ENCODE data around the gene RBM4. TPM values are rescaled to one million over a fixed set of nuclear protein-coding genes. Genes with fewer than 3 reads are reported as not detected.
"Not testable (repeated sequence)": the region's sequence is repeated elsewhere in the genome, so short reads cannot be mapped to it uniquely, and the experiment has no call there.

RBM4 gene
- total RNA-seq, 3 donors from 2014 or later (not counting 1 experiment from before 2014, with no cell fraction given), result 219 to 241 (median 224) TPM

- no peaks in the 10 kb centered on the region for H3K36me3 Mint-ChIP-seq
- Histone ChIP-seq H3K36me3 (ENCODE audit: control insufficient read depth, insufficient read depth, low read length) (peaks cover 22% of the 10 kb centered on the region), H3K27ac (ENCODE audit: low read length) (no peak overlapping the region), H3K4me1 (ENCODE audit: control insufficient read depth, insufficient read depth, low read length) (no peaks in the 10 kb centered on the region), H3K27me3 (ENCODE audit: control insufficient read depth, insufficient read depth, low read length) (no peaks in the 10 kb centered on the region), H3K9me3 (ENCODE audit: control insufficient read depth, insufficient read depth, low read length) (no peaks in the 10 kb centered on the region), H3K4me3 (ENCODE audit: low read length) (no peak overlapping the region)
- TF ChIP-seq, protein P1, sequence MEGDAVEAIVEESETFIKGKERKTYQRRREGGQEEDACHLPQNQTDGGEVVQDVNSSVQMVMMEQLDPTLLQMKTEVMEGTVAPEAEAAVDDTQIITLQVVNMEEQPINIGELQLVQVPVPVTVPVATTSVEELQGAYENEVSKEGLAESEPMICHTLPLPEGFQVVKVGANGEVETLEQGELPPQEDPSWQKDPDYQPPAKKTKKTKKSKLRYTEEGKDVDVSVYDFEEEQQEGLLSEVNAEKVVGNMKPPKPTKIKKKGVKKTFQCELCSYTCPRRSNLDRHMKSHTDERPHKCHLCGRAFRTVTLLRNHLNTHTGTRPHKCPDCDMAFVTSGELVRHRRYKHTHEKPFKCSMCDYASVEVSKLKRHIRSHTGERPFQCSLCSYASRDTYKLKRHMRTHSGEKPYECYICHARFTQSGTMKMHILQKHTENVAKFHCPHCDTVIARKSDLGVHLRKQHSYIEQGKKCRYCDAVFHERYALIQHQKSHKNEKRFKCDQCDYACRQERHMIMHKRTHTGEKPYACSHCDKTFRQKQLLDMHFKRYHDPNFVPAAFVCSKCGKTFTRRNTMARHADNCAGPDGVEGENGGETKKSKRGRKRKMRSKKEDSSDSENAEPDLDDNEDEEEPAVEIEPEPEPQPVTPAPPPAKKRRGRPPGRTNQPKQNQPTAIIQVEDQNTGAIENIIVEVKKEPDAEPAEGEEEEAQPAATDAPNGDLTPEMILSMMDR (IDR thresholded peaks at IDR 0.05), result no peak
- WGBS (ENCODE audit: insufficient coverage), result 67% methylated on average over 2 of the region's 4 CpGs
- H3K4me1 Mint-ChIP-seq, result peaks cover under 1% of the 10 kb centered on the region in 2 donors
- H3K27me3 Mint-ChIP-seq (ENCODE audit: low read depth in 2 of 2), result no peaks in the 10 kb centered on the region
- intact Hi-C loops (cut with micrococcal nuclease), result no loop called here
- ATAC-seq, result no peak
- H3K4me3 Mint-ChIP-seq, result no peak overlapping the region
- H3K9me3 Mint-ChIP-seq, result no peaks in the 10 kb centered on the region
- no peak overlapping the region for H3K27ac Mint-ChIP-seq
- no peak for DNase-seq
Measured at GRCh38 chr11:66600631-66601233, 37.8 kb upstream of the RBM4 start.

- Mint-ChIP-seq H3K4me1 (no peaks in the 10 kb centered on the region), H3K27me3 (ENCODE audit: low read depth in 2 of 2) (no peaks in the 10 kb centered on the region), H3K4me3 (no peak overlapping the region), H3K9me3 (no peaks in the 10 kb centered on the region), H3K36me3 (no peaks in the 10 kb centered on the region), H3K27ac (no peak overlapping the region)
- H3K27me3 ChIP-seq (ENCODE audit: control insufficient read depth, insufficient read depth, low read length), result no peaks in the 10 kb centered on the region
- intact Hi-C loops (cut with micrococcal nuclease), result no loop called here
- DNase-seq (no peak), ATAC-seq (no peak)
- TF ChIP-seq, protein P1 (IDR thresholded peaks at IDR 0.05), result no peak
- WGBS (ENCODE audit: insufficient coverage), result 95% methylated on average over 6 of the region's 6 CpGs
- no peaks in the 10 kb centered on the region for H3K9me3 ChIP-seq (ENCODE audit: control insufficient read depth, insufficient read depth, low read length)
- H3K4me1 ChIP-seq (ENCODE audit: control insufficient read depth, insufficient read depth, low read length), result no peaks in the 10 kb centered on the region
- no peak overlapping the region for H3K27ac ChIP-seq (ENCODE audit: low read length)
- no peak overlapping the region for H3K4me3 ChIP-seq (ENCODE audit: low read length)
- peaks cover 27% of the 10 kb centered on the region for H3K36me3 ChIP-seq (ENCODE audit: control insufficient read depth, insufficient read depth, low read length)
Measured at GRCh38 chr11:66603072-66603471, 35.4 kb upstream of the RBM4 start.

DNA sequence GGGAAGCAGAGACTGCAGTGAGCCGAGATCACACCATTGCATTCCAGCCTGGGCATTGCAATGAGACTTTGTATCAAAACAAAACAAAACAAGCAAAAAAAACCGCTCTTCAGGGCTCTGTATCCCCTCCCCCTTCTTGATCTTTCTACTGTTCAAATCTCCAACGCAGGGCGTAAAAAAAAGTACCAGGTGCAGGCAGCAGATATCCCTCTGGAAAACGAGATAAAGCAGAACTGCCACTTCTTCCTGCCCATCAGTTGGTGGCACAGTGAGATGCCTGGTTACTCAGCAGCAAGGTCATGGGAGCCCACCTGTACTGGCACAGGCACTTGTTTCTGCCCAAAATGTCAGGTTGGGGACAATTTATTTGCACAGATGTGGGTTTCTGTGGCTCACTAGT lies 34.3 kb upstream of the RBM4 start:
- TF ChIP-seq, protein P1 (IDR thresholded peaks at IDR 0.05), result no peak
- no peak overlapping the region for H3K27ac ChIP-seq (ENCODE audit: low read length)
- H3K4me3 ChIP-seq (ENCODE audit: low read length), result no peak overlapping the region
- no peak overlapping the region for H3K4me3 Mint-ChIP-seq
- no peaks in the 10 kb centered on the region for H3K9me3 Mint-ChIP-seq
- DNase-seq (no peak), ATAC-seq (no peak)
- H3K4me1 ChIP-seq (ENCODE audit: control insufficient read depth, insufficient read depth, low read length), result peaks cover 4% of the 10 kb centered on the region
- H3K4me1 Mint-ChIP-seq, result no peaks in the 10 kb centered on the region
- no peaks in the 10 kb centered on the region for H3K27me3 ChIP-seq (ENCODE audit: control insufficient read depth, insufficient read depth, low read length)
- H3K36me3 Mint-ChIP-seq, result no peaks in the 10 kb centered on the region
- no peak overlapping the region for H3K27ac Mint-ChIP-seq
- H3K9me3 ChIP-seq (ENCODE audit: control insufficient read depth, insufficient read depth, low read length), result no peaks in the 10 kb centered on the region
- intact Hi-C loops (cut with micrococcal nuclease), result no loop called here
- H3K36me3 ChIP-seq (ENCODE audit: control insufficient read depth, insufficient read depth, low read length), result peaks cover 25% of the 10 kb centered on the region
- H3K27me3 Mint-ChIP-seq (ENCODE audit: low read depth in 2 of 2), result no peaks in the 10 kb centered on the region
- 84% methylated on average over 5 of the region's 5 CpGs for WGBS (ENCODE audit: insufficient coverage)

DNA sequence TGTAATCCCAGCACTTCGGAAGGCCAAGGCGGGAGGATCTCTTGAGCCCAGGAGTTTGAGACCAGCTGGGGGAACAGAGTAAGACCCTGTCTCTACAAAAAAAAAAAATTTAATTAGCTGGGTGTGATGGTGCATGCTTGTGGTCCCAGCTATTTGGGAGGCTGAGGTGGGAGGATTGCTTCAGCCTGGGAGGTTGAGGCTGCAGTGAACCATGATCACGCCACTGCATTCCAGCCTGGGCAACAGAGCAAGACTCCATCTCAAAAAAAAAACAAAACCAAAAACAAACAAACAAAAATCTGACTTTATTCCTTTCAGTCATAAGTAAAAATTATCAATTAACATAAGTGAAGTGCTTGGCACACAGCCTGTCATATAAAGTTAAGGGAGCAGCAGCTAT lies 31.9 kb upstream of the RBM4 start:
- 100% methylated on average over 2 of the region's 3 CpGs for WGBS (ENCODE audit: insufficient coverage)
- ATAC-seq; H3K36me3 Mint-ChIP-seq; H3K27me3 Mint-ChIP-seq (ENCODE audit: low read depth in 2 of 2); H3K27ac Mint-ChIP-seq; H3K9me3 ChIP-seq (ENCODE audit: control insufficient read depth, insufficient read depth, low read length); H3K4me3 Mint-ChIP-seq; DNase-seq; H3K27ac ChIP-seq (ENCODE audit: low read length); H3K9me3 Mint-ChIP-seq; H3K27me3 ChIP-seq (ENCODE audit: control insufficient read depth, insufficient read depth, low read length); intact Hi-C loops (cut with micrococcal nuclease); H3K4me3 ChIP-seq (ENCODE audit: low read length): not testable (repeated sequence)
- peaks cover 5 to 15% of the 10 kb centered on the region in 2 donors for H3K4me1 Mint-ChIP-seq
- peaks cover 19% of the 10 kb centered on the region for H3K4me1 ChIP-seq (ENCODE audit: control insufficient read depth, insufficient read depth, low read length)
- peaks cover 18% of the 10 kb centered on the region for H3K36me3 ChIP-seq (ENCODE audit: control insufficient read depth, insufficient read depth, low read length)
